GM10266 (cell line): ENCODE results near the gene FBLN2.

Source experiments
- DNase-seq: peaks from one replicate; pipeline ENCODE4 v3.0.0; 2012; ENCODE audit errors: extremely low spot score
- TF ChIP-seq, protein P1 (sequence below): IDR thresholded peaks from 2 replicates; pipeline ENCODE4 v1.5.1; 2012; ENCODE audit warnings: mild to moderate bottlenecking, low read depth; ENCODE audit not compliant: control insufficient read depth, insufficient read depth; ENCODE audit errors: missing control alignments

The FBLN2 gene

DNA sequence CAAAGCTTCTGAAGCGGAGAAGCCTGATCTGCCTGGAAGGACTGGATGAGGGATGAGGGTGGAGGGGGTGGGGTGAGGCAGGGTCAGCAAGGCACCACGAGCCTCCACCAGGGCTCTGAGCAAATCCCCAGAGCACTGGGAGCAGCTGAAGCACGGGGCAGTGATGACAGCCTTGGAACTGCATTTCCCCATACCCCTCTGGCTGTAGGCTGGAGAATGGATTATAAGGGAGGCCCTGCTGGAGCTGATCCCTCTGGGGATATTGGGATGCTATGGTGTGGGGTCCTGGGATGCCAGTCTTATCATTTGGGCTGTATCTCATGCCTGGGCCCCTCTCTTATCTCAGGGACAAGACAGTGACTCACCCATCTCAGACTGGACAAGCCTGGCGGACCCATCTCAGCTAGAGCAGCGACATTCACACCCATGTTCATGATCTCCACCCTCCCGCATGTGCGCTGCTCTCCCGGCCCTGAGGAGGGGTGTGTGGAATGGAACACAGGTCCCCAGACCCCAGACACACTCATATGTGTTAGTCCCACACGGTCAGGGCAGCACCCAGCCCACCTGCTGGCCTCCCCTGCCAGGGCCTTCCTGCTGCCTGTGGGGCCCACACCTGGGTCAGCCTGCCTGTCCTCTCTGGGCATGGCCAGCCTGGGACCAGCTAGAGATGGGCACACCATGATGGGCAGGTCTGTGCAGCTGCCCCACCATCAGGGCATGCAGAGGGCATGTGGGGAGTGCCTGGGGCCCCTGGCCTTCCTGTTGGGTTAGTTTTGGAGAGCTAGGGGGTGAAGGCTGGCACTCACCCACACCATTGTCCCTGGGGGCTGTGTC lies 97.1 kb downstream of the FBLN2 start:
- TF ChIP-seq, protein P1, sequence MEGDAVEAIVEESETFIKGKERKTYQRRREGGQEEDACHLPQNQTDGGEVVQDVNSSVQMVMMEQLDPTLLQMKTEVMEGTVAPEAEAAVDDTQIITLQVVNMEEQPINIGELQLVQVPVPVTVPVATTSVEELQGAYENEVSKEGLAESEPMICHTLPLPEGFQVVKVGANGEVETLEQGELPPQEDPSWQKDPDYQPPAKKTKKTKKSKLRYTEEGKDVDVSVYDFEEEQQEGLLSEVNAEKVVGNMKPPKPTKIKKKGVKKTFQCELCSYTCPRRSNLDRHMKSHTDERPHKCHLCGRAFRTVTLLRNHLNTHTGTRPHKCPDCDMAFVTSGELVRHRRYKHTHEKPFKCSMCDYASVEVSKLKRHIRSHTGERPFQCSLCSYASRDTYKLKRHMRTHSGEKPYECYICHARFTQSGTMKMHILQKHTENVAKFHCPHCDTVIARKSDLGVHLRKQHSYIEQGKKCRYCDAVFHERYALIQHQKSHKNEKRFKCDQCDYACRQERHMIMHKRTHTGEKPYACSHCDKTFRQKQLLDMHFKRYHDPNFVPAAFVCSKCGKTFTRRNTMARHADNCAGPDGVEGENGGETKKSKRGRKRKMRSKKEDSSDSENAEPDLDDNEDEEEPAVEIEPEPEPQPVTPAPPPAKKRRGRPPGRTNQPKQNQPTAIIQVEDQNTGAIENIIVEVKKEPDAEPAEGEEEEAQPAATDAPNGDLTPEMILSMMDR = no peak
- no peak for DNase-seq

DNA sequence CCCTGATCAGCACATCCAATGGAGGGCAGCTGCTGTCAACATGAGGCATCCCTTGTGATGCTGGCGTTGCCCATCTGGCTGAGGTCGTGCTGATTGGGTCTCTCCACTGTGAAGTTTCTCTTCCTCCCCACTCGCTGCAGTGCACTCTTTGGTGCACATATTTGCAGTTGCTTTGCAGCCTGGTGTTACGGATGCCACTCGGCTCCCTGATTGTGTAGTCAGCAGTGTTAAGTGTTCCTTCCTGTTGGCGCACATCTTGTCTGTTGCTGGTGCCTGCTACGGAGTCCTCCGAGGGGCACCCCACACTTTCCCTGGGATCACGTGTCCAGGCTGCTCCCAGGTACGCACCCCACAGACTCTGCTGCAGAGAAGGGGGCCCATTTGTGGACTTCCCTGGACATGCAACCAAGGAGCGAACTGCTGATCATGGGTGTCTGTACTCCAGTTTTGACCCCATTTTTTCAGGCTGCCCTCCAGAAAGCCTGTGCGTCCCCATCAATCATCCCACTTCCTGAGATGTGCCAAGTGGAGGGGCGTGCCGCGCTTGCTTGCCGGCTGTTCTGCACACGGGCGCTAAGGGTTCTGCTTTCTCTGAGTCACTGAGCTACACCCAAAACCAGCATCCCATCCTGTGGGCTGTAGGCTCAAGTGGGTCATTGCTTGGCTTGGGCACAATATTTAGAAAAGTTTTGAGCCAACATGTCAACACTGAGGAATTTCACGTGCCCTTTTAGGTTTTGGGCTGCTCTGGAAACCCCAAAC lies 98.6 kb downstream of the FBLN2 start:
- DNase-seq = no peak
- TF ChIP-seq, protein P1 = no peak

DNA sequence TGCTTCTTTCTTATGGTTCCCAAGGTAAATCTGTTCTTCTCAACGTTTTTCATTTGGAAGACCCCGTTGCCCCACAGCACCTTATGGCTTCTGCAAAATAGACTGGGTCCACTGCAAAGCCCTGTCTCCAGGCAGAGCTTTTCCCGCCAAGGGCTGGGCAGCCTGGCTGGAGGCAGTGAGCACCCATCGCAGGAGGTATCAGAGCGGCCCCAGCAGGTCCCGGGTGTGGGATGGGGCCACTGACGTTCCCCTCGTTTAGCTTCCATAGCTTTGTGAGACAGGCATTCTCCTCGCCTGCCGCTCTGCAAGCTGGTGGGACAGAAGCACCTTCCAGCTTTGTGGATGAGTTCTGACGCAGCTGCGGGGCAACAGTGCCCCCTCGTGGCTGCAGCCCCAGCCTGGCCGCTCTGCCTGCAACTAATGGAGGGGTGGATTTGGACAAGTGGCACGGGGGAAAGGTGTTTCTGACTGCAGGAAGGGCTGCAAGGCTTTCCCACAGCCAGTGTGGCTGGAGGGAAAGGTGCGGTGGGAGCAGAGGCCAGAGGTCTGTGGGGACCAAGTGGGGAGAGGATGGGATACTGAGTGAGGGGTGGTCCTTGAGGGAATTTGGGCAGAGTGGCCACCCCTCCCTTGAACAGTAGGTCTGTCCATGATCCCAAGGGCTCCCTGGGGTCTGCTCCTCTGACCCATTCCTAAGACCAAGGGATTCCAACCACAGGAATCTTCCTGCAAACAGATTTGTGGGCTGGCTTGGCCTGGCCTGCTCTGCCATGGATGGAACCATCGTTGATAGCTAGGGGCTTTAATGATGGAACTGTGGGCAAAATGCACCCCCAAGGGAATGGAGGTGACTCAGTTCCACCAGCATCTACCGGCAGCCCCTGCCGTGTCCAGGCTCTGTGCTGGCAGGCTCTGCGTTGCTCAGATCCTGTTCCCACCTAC lies 99.4 kb downstream of the FBLN2 start:
- TF ChIP-seq, protein P1 = peak; percentile 97
- DNase-seq = peak; percentile 90

DNA sequence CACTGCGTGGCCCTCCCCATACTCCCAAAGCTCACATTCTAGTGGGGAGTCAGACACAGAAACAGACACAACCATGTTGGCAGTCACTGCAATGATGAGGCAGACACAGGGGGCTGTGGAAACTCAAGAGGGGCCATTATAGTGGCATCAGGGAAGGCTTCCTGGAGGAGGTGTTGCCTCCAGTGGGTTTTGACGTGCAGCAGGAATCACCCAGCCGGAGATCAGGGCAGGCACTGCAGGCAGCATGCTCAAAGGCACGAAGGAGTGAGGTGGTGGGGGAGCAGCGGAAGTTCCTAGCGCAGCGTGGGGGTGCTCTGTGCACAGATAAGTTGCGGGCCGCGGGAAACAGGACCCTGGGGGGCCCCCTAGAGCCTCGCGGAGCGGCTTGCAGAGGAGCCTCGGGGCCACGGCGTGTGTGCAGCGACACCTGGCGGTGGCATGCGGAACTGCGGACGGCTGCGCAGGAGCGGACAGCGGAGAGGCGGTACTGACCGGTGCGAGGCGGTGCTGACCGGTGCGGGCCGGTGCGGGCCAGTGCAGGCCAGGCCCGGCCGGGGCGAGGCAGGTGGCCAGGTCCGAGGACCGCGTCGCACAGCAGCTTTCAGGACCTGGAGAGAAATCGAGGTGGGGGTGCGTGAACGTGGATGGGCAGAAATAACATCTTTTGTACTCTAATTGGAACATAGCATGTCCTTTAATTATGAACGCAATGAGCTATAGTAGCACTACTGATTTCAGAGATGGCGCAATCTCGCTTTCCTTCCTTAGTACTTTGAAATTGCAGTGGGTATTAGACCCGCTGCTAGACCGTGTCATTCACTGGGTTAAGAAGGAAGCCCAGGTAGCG lies 101.5 kb downstream of the FBLN2 start:
- DNase-seq = peak; percentile 89
- TF ChIP-seq, protein P1 = peak; percentile 99

DNA sequence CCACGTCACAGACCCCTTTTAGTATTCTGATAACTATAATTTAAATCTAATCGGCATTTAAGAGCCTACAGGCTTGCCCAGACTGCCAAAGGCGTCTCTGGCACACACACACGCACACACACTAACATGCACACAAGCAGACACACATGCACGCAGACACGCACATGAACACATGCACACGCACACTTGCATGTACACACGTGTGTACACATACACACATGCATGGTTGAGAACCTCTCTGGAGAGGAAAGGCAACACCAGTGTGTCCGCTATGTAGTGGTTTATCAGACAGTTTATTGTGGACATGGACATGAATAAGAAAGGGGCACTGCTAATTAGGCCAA lies 102.1 kb downstream of the FBLN2 start:
- no peak for DNase-seq
- TF ChIP-seq, protein P1 = no peak

DNA sequence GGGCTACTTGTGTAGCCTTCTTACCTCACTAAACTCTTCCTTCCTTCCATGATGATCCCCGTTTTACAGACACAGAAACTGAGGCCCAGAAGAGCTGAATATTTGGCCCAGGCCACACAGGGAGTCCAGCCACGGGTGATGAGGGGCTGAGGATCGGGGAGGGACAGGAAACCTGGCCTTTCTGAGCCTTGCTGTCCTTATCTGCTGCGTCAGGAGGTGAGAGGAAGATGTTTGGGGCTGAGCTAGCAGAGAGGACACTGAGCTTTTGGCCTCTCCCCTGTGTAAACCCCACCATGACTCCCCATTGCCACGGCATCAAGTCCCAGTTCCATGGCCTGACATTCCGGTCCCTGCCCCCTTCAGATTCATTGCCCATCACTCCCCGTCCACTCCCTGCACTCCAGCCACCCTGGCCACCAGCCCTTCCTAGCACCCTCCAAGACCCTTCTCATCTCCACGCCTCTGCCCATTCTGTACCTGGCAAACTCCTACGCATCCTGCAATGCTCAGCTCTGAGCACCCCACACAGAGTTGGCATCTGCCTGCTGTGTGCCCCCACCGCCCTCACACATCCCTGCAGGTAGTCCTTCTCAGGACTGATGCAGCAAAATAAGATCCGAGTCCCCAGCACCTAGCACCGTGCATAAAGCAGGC lies 103.0 kb downstream of the FBLN2 start:
- no peak for DNase-seq
- TF ChIP-seq, protein P1 = no peak
